ENCODE measurements around the gene IGFL4. TPM values are rescaled to one million over a fixed set of nuclear protein-coding genes. Genes with fewer than 3 reads are reported as not detected.
"Not testable (repeated sequence)": the region's sequence is repeated elsewhere in the genome, so short reads cannot be mapped to it uniquely, and the experiment has no call there.

IGFL4 gene
- polyA plus RNA-seq, 1 experiment: not detected

DNA sequence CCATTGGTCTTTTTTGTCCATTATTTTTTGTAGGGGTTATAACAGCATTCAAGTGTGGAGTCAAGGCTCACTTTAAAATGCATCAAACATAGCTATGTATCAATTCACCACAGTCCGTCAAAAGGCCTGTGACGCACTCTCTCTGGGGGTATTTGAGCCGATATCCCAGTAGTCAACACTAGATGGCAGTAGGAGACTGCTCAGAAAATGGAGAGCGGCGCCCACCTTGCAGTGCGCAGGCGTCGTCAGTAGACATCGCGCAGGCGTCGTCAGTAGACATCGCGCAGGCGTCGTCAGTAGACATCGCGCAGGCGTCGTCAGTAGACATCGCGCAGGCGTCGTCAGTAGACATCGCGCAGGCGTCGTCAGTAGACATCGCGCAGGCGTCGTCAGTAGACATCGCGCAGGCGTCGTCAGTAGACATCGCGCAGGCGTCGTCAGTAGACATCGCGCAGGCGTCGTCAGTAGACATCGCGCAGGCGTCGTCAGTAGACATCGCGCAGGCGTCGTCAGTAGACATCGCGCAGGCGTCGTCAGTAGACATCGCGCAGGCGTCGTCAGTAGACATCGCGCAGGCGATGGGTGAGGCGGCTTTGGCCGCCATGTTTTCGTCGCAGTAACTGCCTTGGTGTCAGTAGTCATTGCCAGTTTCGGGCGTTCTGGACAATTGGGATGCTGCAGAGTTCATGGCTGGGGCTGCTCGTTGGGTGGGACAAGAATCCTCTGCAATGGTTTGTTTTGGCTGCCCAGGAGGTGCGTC lies 38.0 kb upstream of the IGFL4 start:
- CTCF ChIA-PET: interaction anchor here (0.6 to 7.7 kb wide), 19 partner anchors 10 to 464 kb away, joined by 3 to 196 read pairs (median 3); no protein-coding TSS in a partner anchor
- not testable (repeated sequence) for DNase-seq (ENCODE audit: low read depth, low spot score); H3K4me3 ChIP-seq (ENCODE audit: low read depth, low read length)

DNA sequence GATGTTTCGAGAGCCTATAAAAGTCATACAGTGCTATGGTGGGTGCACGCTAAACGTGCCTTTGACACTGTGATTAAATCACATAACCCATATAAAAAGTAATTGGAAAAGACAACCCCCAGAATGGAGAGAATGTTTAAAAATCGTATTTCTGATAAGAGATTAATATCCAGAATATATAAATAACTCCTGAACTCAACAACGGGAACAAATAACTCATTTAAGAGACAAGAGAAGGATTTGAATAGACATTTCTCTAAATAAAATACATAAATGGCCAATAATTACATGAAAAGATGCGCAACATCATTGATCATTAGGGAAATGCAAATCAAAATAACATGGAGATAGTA lies 37.0 kb upstream of the IGFL4 start:
- Histone ChIP-seq H3K9me3 (ENCODE audit: control insufficient read depth, insufficient read depth, low read length) (peaks cover 15% of the 10 kb centered on the region), H3K27ac (ENCODE audit: low read depth, low read length) (no peak overlapping the region), H3K27me3 (ENCODE audit: control insufficient read depth, insufficient read depth, low read length) (peaks cover 47% of the 10 kb centered on the region), H3K4me3 (ENCODE audit: low read depth, low read length) (no peak overlapping the region)
- POLR2A ChIA-PET: no interaction called here
- TF ChIP-seq, protein P1, sequence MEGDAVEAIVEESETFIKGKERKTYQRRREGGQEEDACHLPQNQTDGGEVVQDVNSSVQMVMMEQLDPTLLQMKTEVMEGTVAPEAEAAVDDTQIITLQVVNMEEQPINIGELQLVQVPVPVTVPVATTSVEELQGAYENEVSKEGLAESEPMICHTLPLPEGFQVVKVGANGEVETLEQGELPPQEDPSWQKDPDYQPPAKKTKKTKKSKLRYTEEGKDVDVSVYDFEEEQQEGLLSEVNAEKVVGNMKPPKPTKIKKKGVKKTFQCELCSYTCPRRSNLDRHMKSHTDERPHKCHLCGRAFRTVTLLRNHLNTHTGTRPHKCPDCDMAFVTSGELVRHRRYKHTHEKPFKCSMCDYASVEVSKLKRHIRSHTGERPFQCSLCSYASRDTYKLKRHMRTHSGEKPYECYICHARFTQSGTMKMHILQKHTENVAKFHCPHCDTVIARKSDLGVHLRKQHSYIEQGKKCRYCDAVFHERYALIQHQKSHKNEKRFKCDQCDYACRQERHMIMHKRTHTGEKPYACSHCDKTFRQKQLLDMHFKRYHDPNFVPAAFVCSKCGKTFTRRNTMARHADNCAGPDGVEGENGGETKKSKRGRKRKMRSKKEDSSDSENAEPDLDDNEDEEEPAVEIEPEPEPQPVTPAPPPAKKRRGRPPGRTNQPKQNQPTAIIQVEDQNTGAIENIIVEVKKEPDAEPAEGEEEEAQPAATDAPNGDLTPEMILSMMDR (IDR thresholded peaks at IDR 0.05; ENCODE audit: low read depth, low read length): no peak
- CTCF ChIA-PET: interaction anchor here (0.6 to 7.7 kb wide), 26 partner anchors 9 to 465 kb away, joined by 3 to 196 read pairs (median 4); partner anchors contain the start of gene CCDC61
- DNase-seq (ENCODE audit: low read depth, low spot score): no peak

More for the DNA sequence above, 38.0 kb upstream of the IGFL4 start:
- Histone ChIP-seq H3K9me3 (ENCODE audit: control insufficient read depth, insufficient read depth, low read length) (peaks cover 15% of the 10 kb centered on the region), H3K27me3 (ENCODE audit: control insufficient read depth, insufficient read depth, low read length) (peaks cover 51% of the 10 kb centered on the region)
- TF ChIP-seq, protein P1 (IDR thresholded peaks at IDR 0.05; ENCODE audit: low read depth, low read length): peak; percentile 51
- H3K27ac ChIP-seq (ENCODE audit: low read depth, low read length); POLR2A ChIA-PET: not testable (repeated sequence)

GRCh38 chr19:46076951-46077814 lies 36.4 kb upstream of the IGFL4 start:
- CTCF ChIA-PET: interaction anchor here (0.5 to 7.7 kb wide), 25 partner anchors 9 to 213 kb away, joined by 3 to 196 read pairs (median 4); partner anchors contain the start of genes CCDC61, FOXA3 and IGFL4
- Histone ChIP-seq H3K27me3 (ENCODE audit: control insufficient read depth, insufficient read depth, low read length) (peaks cover 53% of the 10 kb centered on the region), H3K9me3 (ENCODE audit: control insufficient read depth, insufficient read depth, low read length) (peaks cover 15% of the 10 kb centered on the region), H3K27ac (ENCODE audit: low read depth, low read length) (no peak overlapping the region), H3K4me3 (ENCODE audit: low read depth, low read length) (peak overlapping the region; percentile 44)
- DNase-seq (ENCODE audit: low read depth, low spot score): peak; percentile 56
- POLR2A ChIA-PET: no interaction called here
- TF ChIP-seq, protein P1 (IDR thresholded peaks at IDR 0.05; ENCODE audit: low read depth, low read length): peak; percentile 100

DNA sequence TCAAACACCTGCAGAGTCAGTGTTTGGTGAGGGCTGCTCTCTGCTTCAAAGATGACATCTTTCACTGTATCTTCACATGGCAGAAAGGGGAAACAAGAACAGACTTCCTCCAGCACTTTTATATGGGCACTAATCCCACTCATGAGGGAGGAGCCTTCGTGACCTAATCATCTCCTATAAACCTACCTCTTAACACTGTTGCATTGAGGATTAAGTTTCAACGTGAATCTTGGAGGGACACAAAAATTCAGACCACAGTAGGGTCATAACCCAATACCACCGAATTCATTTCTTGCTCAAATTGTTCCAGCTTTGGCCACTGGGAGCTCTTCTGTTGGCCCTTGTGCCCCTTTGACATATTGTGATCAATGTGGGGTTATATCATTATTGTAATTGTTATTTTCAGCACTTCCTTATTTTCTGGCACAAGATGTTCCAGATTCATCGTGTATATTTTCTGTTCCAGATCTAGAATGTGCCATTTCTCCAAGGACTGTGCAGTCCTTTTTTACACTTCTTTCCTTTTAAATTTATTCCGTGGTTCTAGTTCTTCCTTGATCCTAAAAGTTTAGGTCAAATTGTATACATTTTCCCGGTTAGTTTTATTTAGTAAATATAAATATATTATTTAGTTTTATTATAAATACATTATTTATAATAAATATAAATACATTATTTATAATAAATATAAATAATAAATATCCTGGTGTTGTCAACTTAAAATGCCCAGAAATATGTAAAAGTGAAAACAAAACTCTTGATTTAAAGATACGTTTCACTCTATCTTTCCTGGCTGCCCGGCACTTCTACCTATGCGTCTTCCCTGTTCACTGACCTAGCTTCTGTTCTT lies 35.5 kb upstream of the IGFL4 start:
- ChIA-PET CTCF (interaction anchor here (0.6 to 7.7 kb wide), 11 partner anchors 8 to 189 kb away, joined by 3 to 196 read pairs (median 4); partner anchors contain the start of gene IGFL4), POLR2A (no interaction called here)
- TF ChIP-seq, protein P1 (IDR thresholded peaks at IDR 0.05; ENCODE audit: low read depth, low read length): peak; percentile 20; the same call in 1 of the 2 replicates
- Histone ChIP-seq H3K9me3 (ENCODE audit: control insufficient read depth, insufficient read depth, low read length) (peaks cover 15% of the 10 kb centered on the region), H3K27ac (ENCODE audit: low read depth, low read length) (no peak overlapping the region), H3K27me3 (ENCODE audit: control insufficient read depth, insufficient read depth, low read length) (peaks cover 49% of the 10 kb centered on the region), H3K4me3 (ENCODE audit: low read depth, low read length) (no peak overlapping the region)
- no peak for DNase-seq (ENCODE audit: low read depth, low spot score)

Measured in AG04450 (cell line).